Measurements from ENCODE around the gene WDR47. TPM values are rescaled to one million over a fixed set of nuclear protein-coding genes. Genes with fewer than 3 reads are reported as not detected.

WDR47 gene
- total and polyA plus RNA-seq, 2 of the 8 experiments (the other 6 are each of a cell fraction or from before 2014, with no cell fraction given): 1.9 to 6.7 TPM

DNA sequence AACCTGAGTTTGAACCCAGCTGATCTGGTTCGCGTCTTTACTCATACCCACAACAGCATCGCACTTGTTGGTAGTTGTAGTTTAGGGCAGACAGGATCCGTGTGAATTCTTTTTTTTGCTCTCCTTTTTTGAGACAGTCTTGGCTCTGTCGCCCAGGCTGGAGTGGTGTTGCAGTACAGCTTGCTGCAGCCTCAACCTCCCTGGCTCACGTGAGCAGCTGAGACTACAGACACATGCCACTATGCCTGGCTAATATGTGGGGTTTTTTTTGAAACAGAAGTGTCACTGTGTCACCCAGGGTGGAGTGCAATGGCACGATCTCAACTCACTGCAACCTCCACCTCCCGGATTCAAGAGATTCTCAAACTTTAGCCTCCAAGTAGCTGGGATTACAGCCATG, 26.0 kb upstream of the WDR47 start:
- no peaks in the 10 kb centered on the region for H3K23me2 ChIP-seq (ENCODE audit: low read depth, low read length)
- FAIRE-seq (no peak), DNase-seq (ENCODE audit: low read depth in 1 of 2, low spot score in 2 of 2) (no peak)
- H3K9me3 ChIP-seq (ENCODE audit: insufficient read depth in 2 of 2, low read depth in 1 of 2, low read length in 1 of 2): no peaks in the 10 kb centered on the region
- H3K36me3 ChIP-seq (ENCODE audit: control insufficient read depth in 2 of 4, insufficient read depth in 4 of 4, low read length in 3 of 4): peaks cover 0 to 22% (median 6%) of the 10 kb centered on the region in 4 experiments; a peak in 6 of 8 replicates
- H2AK5ac ChIP-seq (ENCODE audit: low read depth, low read length): no peak overlapping the region
- H4K5ac ChIP-seq (ENCODE audit: insufficient read length, low read depth, low read length): no peak overlapping the region
- H3K23ac ChIP-seq (ENCODE audit: insufficient read length): no peak overlapping the region
- no peak overlapping the region for H3K56ac ChIP-seq (replicated peaks; ENCODE audit: insufficient read length, low read depth, low read length)
- H3K9ac ChIP-seq (replicated peaks in 1 of 4; ENCODE audit: extremely low read depth in 1 of 4, low read depth in 3 of 4, low read length in 3 of 4): no peak overlapping the region
- no peak overlapping the region for H3K4ac ChIP-seq (replicated peaks; ENCODE audit: insufficient read length, low read depth, low read length)
- no peak overlapping the region for H3K14ac ChIP-seq (ENCODE audit: insufficient read length)
- peaks cover 0 to 10% of the 10 kb centered on the region in 2 experiments; a peak in 2 of 4 replicates for H3K79me2 ChIP-seq (ENCODE audit: control insufficient read depth in 1 of 2, insufficient read depth in 2 of 2, low read length in 2 of 2)
- no peaks in the 10 kb centered on the region for H4K20me1 ChIP-seq (replicated peaks in 1 of 2; ENCODE audit: control insufficient read depth in 1 of 2, insufficient read depth in 2 of 2, low read length in 2 of 2)
- no peak overlapping the region for H3K18ac ChIP-seq (ENCODE audit: extremely low read depth, low read length)
- no peak overlapping the region for H2BK5ac ChIP-seq (ENCODE audit: low read depth, low read length)
- H3K4me3 ChIP-seq (ENCODE audit: extremely low read depth in 1 of 4, insufficient read depth in 2 of 4, low read depth in 3 of 4, low read length in 4 of 4): no peak overlapping the region
- H3K27ac ChIP-seq (ENCODE audit: low read depth, low read length): no peak overlapping the region
- no peak overlapping the region for H2BK120ac ChIP-seq (replicated peaks; ENCODE audit: low read depth, low read length)
- 94% methylated on average over 8 of the region's 8 CpGs; no CpG with 5 or more reads in 1 of the 2 experiments for WGBS, 2 experiments (ENCODE audit: extremely low coverage in 1 of 2, insufficient coverage in 1 of 2, insufficient read length in 1 of 2, insufficient replicate concordance in 2 of 2, low coverage in 1 of 2, low lambda C conversion rate in 2 of 2, missing lambda C conversion rate in 1 of 2)
- no peak overlapping the region for H3K4me2 ChIP-seq (ENCODE audit: insufficient read depth in 1 of 2, low read depth in 2 of 2, low read length in 2 of 2)
- H3K27me3 ChIP-seq (replicated peaks in 1 of 4; ENCODE audit: control insufficient read depth in 3 of 4, extremely low read depth in 1 of 4, insufficient read depth in 3 of 4, low read length in 3 of 4): no peaks in the 10 kb centered on the region
- TF ChIP-seq SIX5 (IDR thresholded peaks at IDR 0.05; ENCODE audit: low read depth, low read length) (no peak), CHD1 (IDR thresholded peaks at IDR 0.05; ENCODE audit: low read depth, low read length) (no peak), HDAC2 (IDR thresholded peaks at IDR 0.05; ENCODE audit: borderline replicate concordance in 1 of 2, low read depth in 2 of 2, low read length in 2 of 2) (no peak), RBBP5 (IDR thresholded peaks at IDR 0.05; ENCODE audit: borderline replicate concordance, low read depth, low read length) (no peak)
- H4K91ac ChIP-seq (replicated peaks; ENCODE audit: insufficient read length, low read length): no peak overlapping the region
- CTCF ChIA-PET (ENCODE audit: partially characterized antibody): interaction anchor here (0.9 to 1.8 kb wide), 4 partner anchors 21 to 123 kb away, joined by 3 to 4 read pairs (median 3); partner anchors contain the start of gene WDR47
- POLR2A ChIA-PET (ENCODE audit: partially characterized antibody): interaction anchor here (0.6 to 1.3 kb wide), 3 partner anchors 11 to 40 kb away, joined by 3 to 4 read pairs (median 3); partner anchors contain the start of gene WDR47
- no peak overlapping the region for H2BK20ac ChIP-seq (ENCODE audit: low read length)
- H2BK15ac ChIP-seq (ENCODE audit: low read length): no peak overlapping the region
- 0 out of 2 replicates have a peak, but pooled peaks cover 3% of the 10 kb centered on the region for H3K79me1 ChIP-seq (ENCODE audit: low read depth, low read length)
- H4K8ac ChIP-seq (ENCODE audit: extremely low read depth, insufficient read depth, low read length): no peak overlapping the region
- H2AFZ ChIP-seq (ENCODE audit: low read length): no peak overlapping the region
- no peak overlapping the region for H2BK12ac ChIP-seq (ENCODE audit: low read depth, low read length)
- no peaks in the 10 kb centered on the region for H3K4me1 ChIP-seq (replicated peaks in 1 of 4; ENCODE audit: control insufficient read depth in 3 of 4, insufficient read depth in 4 of 4, low read length in 3 of 4)
